OCI-LY7 (cell line): ENCODE data around the gene ERCC1.

Experiments used
- CTCF ChIP-seq: fragments of 200-600 bp; sonication (generic); conservative IDR thresholded peaks from 2 replicates; pipeline ENCODE4 v1.5.1; 2014; ENCODE audit warnings: mild to moderate bottlenecking, antibody characterized with exemption, low read length, moderate library complexity, mixed read lengths
- EZH2phosphoT487 ChIP-seq: fragments of 200-600 bp; sonication (generic); IDR thresholded peaks from 2 replicates; pipeline ENCODE4 v1.6.1; 2018; ENCODE audit warnings: low read depth, borderline replicate concordance, mild to moderate bottlenecking, mixed run types, antibody characterized with exemption, low read length, moderate library complexity, mixed read lengths

- TF ChIP-seq CTCF (no peak), EZH2phosphoT487 (no peak)
These were observed 25.2 kb upstream of the ERCC1 start for GRCh38 chr19:45448887-45449299.
